Colonic mucosa (tissue), 4 donors: ENCODE data around the gene YWHAE. TPM values are rescaled to one million over a fixed set of nuclear protein-coding genes. Genes with fewer than 3 reads are reported as not detected.

Source experiments
- DNase-seq: peaks from one replicate; pipeline ENCODE4 v3.0.0-alpha.2; 2020
- H3K27ac ChIP-seq: fragments of 200-600 bp; one replicate; pipeline ENCODE4 v1.8.0; 2021
- H3K27me3 ChIP-seq: fragments of 200-600 bp; one replicate; pipeline ENCODE4 v1.8.0; 2021
- H3K36me3 ChIP-seq: fragments of 200-600 bp; one replicate; pipeline ENCODE4 v1.8.0; 2021
- H3K4me1 ChIP-seq: fragments of 200-600 bp; one replicate; pipeline ENCODE4 v1.8.0; 2021; ENCODE audit warnings: mild to moderate bottlenecking
- H3K4me3 ChIP-seq: fragments of 200-600 bp; one replicate; pipeline ENCODE4 v1.8.0; 2021
- H3K9ac ChIP-seq, 2 donors: one replicate each; pipeline ENCODE4 v1.7.0; 2013; ENCODE audit warnings: control low read depth in 2 of 2, low read depth in 2 of 2, low read length in 2 of 2
- H3K9me3 ChIP-seq: fragments of 200-600 bp; one replicate; pipeline ENCODE4 v1.8.0; 2021
- CTCF ChIP-seq: fragments of 200-600 bp; IDR thresholded peaks from one replicate; pipeline ENCODE4 v1.8.0; 2022; ENCODE audit warnings: antibody characterized with exemption, mild to moderate bottlenecking
- intact Hi-C: fragments of 100-400 bp; cut with DNase I; formaldehyde crosslinking; loops from one replicate; pipeline ENCODE4 v1.14.1; 2022
- total RNA-seq, 2 donors: library from RNA; stranded (reverse); fragmentation: NEBNext Ultra II Directional in 1 of 2; extraction: Animal tissue kit (Norgen Biotek cat#: 25700) in 1 of 2; gene quantifications; one replicate each; pipeline ENCODE4 v1.2.1, GENCODE V29; 2021
- donor health status: healthy.
- donor health status: DM: no; HTN: no; CAD: no.
- donor health status: DM: no; HTN: no; CAD: no.

The YWHAE gene
- total RNA-seq, 2 donors from 2014 or later = 533 to 644 TPM

- Histone ChIP-seq H3K4me3 (no peak overlapping the region), H3K9ac (no peak overlapping the region), H3K27me3 (no peaks in the 10 kb centered on the region), H3K27ac (no peak overlapping the region), H3K36me3 (no peaks in the 10 kb centered on the region), H3K9me3 (no peaks in the 10 kb centered on the region), H3K4me1 (peaks cover 20% of the 10 kb centered on the region)
- no peak for DNase-seq
- TF ChIP-seq CTCF = no peak
- intact Hi-C loops = no loop called here
Observed at GRCh38 chr17:1375615-1376014, 24.4 kb downstream of the YWHAE start.

DNA sequence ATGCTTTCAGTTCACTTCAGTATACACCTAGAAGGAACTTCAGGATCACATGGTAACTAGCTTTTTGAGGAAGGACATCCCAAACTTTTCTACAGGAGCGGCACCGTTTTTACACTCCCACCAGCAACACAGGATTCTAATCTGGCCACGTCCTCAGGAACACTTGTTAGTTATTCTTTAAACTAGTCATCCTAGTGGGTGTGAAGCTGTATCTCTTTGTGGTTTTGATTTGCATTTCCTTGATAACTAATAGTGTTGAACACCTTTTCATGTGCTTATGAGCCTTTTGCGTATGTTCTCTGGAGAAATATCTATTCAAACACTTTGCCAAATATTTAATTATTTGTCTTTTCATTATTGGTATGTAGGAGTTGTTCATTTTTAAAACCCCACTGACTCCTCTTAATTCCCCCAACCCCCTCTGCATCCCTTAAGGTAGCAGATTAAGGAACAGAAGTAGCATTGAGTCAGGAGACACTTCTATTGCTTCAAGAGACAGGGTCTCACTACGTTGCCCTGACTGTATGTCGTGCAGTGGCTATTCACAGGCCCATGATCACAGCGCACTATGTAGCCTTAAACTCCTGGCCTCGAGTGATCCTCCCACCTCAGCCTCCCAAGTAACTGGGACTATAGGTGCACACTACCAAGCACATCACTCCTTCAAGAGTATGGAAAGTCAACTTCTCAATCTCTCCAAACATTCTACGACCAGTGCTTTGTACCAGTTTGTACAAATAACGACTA lies 25.4 kb downstream of the YWHAE start:
- H3K36me3 ChIP-seq = no peaks in the 10 kb centered on the region
- H3K4me1 ChIP-seq = peaks cover 20% of the 10 kb centered on the region
- no peak overlapping the region for H3K4me3 ChIP-seq
- H3K27me3 ChIP-seq = no peaks in the 10 kb centered on the region
- TF ChIP-seq CTCF = no peak
- H3K27ac ChIP-seq = no peak overlapping the region
- no peaks in the 10 kb centered on the region for H3K9me3 ChIP-seq
- peak overlapping the region in 1 of 2 donors; percentile 46 for H3K9ac ChIP-seq
- intact Hi-C loops = no loop called here
- no peak for DNase-seq

- H3K27ac ChIP-seq = no peak overlapping the region
- intact Hi-C loops = no loop called here
Observed at GRCh38 chr17:1373707-1374237, 26.2 kb downstream of the YWHAE start.

DNA sequence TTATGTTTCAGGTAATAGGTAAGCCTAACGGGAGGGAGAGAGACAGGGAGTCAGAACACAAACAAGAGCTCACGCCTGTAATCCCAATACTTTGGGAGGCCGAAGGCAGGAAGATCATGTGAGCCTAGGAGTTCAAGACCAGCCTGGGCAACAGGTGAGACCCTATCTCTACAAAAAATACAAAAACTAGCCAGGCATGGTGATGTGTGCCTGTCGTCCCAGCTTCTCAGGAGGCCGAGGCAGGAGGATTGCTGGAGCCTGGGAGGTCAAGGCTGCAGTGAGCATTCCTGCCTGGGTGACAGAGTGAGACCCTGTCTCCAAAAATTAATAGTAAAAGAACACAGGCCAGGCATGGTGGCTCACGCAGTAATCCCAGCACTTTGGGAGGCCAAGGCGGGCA lies 27.4 kb downstream of the YWHAE start:
- intact Hi-C loops = no loop called here

More at GRCh38 chr17:1373707-1374237, 26.2 kb downstream of the YWHAE start:
- DNase-seq = no peak
- Histone ChIP-seq H3K27me3 (no peaks in the 10 kb centered on the region), H3K4me3 (no peak overlapping the region), H3K36me3 (no peaks in the 10 kb centered on the region), H3K4me1 (peaks cover 14% of the 10 kb centered on the region), H3K9ac (no peak overlapping the region), H3K9me3 (no peaks in the 10 kb centered on the region)
- no peak for TF ChIP-seq CTCF

More for the DNA sequence above, 27.4 kb downstream of the YWHAE start:
- Histone ChIP-seq H3K9me3 (no peaks in the 10 kb centered on the region), H3K27me3 (no peaks in the 10 kb centered on the region), H3K9ac (no peak overlapping the region), H3K36me3 (no peaks in the 10 kb centered on the region), H3K4me3 (no peak overlapping the region), H3K4me1 (peaks cover 7% of the 10 kb centered on the region), H3K27ac (no peak overlapping the region)
- no peak for DNase-seq
- TF ChIP-seq CTCF = no peak
